Activated effector memory CD4-positive, alpha-beta T cell treated with Interleukin-2 at 50 U/mL for 16 hours (primary cell): ENCODE measurements around the gene CDK5RAP3.
A peak's percentile ranks its signal among the peaks of the same experiment; 100 is the strongest.
"Not testable (repeated sequence)": the region's sequence is repeated elsewhere in the genome, so short reads cannot be mapped to it uniquely, and the experiment has no call there.

ENCODE experiments used
- DNase-seq: peaks from one replicate; pipeline ENCODE4 v3.0.0-alpha.2; 2020

Gene CDK5RAP3, protein sequence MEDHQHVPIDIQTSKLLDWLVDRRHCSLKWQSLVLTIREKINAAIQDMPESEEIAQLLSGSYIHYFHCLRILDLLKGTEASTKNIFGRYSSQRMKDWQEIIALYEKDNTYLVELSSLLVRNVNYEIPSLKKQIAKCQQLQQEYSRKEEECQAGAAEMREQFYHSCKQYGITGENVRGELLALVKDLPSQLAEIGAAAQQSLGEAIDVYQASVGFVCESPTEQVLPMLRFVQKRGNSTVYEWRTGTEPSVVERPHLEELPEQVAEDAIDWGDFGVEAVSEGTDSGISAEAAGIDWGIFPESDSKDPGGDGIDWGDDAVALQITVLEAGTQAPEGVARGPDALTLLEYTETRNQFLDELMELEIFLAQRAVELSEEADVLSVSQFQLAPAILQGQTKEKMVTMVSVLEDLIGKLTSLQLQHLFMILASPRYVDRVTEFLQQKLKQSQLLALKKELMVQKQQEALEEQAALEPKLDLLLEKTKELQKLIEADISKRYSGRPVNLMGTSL

DNA sequence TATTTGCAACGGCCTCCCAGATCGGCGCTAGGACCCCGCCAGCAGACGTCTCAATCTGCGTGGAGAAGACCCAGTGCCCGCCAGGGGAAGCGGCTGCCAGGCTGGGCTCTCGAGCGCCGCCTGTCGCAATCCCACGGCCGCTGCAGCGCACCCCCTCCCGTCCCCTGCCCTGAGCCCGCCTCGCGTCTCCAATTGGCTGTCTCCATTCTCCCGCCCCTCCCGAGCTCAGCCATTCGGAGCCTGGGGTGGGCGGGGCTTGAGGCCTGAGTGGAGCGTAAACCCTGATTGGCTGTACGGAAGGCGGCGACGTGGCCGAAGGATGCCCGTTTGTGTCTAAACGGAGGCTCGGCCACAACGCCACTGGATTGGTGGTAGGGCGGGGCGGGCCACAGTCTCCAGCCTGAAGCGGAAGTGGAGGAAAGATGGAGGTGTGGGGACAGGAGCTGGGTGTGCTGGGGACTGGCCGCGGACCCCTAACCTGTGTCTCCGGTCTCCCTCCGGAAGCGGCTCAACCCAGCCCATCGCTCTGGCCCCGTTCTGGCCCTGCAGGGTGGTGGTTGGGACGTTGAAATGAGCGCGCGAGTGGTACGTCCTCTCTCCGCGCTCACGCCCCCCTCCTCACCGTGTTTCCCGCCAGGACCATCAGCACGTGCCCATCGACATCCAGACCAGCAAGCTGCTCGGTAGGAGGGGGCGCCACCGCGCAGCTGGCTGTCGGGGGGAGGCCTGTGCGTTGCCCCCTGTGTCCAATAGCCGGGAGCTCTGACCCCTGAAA lies at the start of gene CDK5RAP3:
CDK5RAP3 (plus strand) TSS at position 389 of the 775 bp plus-strand sequence; CDS start at position 423, 34 bp downstream.
- peak; percentile 98 for DNase-seq

DNA sequence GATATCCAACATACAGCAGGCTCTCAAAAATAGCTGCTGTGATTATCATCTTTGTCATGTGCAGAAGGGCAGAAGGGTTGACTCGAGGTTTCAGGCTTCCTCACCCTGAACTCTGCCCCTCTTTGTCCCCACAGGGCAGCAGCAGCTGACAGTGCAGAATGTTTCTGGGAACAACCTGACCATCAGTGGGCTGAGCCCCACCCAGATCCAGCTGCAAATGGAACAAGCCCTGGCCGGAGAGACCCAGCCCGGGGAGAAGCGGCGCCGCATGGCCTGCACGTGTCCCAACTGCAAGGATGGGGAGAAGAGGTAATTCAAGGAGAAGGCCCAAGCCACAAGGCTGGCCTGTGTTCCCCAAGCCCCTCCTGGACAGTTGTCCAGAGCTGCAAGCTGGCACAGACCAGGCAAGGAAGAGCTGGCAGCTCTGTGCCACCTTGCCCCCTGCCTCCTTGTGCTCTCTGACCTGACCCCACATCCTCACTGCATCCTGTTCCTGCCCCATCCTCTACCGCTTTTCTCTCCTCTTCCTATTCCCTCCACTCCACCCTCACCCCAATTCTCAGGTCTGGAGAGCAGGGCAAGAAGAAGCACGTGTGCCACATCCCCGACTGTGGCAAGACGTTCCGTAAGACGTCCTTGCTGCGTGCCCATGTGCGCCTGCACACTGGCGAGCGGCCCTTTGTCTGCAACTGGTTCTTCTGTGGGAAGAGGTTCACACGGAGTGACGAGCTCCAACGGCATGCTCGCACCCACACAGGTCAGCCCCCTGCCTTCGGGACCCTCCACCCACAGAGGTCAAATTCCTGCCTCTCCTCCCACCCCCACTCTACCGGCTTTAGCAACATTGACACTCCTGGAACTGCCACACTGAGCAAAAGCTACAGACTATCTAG lies 45.9 kb upstream of the CDK5RAP3 start:
- no peak for DNase-seq

DNA sequence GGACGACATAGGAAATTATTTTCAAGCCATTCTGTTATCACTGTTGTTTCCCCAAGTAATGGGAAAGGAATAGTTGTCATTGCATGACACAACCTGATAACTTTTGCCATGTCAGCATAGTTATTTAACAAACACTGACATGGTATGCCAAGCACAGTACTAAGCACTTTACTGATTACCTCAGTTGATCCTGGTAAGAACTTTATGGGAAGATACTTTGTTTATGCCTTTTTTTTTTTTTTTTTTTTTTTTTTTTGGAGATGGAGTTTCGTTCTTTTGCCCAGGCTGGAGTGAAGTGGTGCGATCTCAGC lies 45.3 kb upstream of the CDK5RAP3 start:
- no peak for DNase-seq

DNA sequence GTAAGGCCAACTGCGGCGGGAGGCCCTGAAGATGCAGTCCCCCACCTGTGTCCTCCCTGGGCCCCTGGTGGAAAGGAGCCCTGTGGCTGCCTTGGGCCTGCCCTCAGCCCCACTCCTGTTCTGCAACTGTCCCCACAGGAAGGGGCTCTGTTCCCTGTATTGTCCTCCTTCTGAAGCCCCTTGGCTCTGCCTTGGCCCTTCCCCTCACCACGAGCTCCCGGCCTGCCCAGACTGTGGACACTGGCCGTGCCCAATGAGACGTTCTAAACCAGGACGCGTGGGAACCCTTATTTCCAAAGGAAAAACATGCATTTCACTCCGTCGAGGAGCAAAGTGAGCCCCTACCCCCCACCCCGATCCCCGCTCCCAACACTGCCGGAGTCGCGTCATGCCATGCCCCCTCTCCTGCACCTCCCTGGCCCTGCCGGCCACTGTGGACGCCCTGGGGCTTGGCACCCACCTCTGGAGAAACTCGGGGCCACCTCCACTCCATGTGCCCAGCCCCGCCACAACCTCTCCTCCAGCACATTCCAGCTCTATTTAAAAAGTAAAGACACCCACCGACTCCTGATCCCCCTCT lies 43.0 kb upstream of the CDK5RAP3 start:
- DNase-seq = no peak

DNA sequence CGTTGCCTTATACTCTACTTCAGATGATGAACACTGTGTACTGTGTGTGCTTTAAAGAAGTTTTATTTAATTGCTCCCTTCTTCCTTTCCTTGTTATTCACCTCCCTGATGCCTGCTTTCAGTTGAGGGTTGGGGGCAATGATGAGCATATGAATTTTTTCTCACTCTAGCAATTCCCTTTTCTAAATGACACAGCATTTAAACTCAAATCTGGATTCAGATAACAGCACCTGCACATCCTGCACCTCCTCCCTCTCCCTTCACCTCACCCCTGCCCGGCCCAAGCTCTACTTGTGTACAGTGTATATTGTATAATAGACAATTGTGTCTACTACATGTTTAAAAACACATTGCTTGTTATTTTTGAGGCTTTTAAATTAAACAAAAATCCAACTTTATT lies 42.5 kb upstream of the CDK5RAP3 start:
- no peak for DNase-seq

DNA sequence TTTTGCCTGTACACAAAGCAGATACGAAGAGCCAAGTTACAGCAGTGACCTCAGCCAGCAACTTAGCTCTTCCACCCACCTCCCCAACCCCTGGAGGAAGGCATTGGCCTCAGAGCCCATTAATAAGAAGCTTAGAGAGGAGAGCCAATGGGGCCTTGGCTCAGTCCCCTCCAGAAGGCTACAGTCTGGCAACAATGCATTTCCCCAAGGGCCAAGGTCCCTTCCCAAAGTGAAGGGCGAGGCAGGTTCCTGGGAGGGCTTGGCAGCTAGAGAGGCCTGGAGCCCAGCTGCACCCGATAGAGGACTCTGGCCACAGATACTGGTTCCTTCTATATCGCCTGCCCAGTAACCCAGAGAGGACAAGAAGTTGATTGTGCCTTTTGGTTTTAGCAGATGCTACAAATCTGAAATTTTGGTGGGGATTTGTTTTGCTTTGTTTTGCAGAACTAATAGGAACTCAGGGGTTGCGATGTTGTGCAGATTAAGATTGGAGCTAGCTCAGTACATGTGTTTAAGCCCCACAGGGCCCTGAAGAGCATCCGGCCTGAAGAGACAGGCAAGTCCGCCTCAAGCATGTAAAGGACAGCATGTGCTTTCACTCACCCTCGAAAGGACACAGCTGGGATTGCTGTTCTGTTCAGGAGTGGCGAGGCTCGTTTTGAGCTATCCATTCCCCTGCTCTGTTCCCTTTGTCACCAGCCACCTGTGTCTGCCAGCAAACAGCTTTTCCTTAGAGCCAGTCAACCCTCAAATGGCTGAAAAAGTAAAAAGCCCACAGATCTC lies 41.5 kb upstream of the CDK5RAP3 start:
- no peak for DNase-seq

DNA sequence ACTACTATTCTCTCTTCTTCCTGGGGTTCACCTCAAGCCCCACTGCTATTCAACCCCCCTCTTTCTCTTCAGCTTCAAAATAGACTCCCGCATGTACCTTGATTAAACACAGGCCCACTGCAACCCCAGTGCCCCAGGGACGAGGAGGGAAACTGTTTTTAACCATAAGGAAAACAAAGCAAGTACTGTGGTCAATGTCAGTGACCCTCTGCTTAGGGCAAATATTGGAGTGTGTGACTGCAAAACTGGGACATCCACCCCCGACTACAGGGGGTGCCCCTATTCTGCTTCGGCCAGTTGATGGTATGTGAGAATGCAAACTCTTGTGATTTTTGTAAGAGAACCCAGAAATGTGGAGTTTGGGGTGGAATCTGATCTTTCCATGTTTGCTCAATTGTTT lies 39.1 kb upstream of the CDK5RAP3 start:
- DNase-seq = no peak

DNA sequence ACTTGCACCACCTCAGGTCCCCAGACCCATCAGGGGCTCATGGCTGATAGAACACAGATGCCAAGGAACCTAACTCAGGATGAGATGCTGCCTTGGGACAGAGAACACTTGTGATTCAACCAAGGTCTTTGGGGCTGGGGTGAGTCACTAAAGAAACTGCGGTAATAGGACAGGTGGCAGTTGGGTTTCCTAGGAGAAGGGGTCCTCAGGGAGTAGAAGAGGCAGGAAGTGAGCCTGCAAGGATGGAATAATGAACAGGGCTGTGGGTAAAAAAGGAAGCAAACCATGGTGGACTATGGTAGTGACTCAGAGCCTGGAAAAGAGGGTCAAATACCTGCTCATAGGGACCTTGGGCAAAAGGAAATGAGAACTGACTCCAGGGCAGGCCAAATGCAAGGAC lies 36.1 kb upstream of the CDK5RAP3 start:
- DNase-seq = no peak

DNA sequence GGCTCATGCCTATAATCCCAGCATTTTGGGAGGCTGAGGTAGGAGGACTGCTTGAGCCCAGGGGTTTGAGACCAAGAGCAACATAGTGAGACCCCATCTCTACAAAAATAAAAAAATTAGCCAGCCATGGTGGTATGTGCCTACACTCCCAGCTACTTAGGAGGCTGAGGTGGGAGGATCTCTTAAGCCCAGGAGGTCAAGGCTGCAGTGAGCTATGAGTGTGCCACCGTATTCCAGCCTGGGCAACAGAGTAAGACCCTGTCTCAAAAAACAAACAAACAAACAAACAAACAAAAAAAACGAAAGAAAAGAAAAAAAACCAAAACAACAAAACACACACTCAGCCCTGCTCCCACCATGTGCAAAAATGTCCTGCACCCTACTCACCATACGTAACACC lies 35.4 kb upstream of the CDK5RAP3 start:
- not testable (repeated sequence) for DNase-seq

DNA sequence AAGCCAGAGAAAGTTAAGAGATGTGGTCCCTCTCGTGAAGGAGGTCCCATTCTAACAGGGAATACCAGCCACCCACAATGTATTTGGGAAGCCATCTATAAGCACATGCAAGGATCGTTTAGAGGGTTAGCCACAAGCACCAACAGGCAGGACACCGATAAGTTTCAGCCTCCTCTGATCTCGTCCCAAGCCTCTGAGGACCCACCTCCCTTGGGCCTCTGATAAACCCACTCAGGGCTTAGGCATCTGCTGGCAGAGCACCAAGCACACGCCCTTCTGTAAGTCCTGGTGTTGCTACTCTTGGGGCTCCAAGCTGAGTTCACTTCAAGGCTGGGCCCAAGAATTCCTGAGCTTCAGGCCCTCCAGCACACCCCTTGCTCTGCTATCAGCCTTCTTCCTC lies 35.0 kb upstream of the CDK5RAP3 start:
- no peak for DNase-seq

DNA sequence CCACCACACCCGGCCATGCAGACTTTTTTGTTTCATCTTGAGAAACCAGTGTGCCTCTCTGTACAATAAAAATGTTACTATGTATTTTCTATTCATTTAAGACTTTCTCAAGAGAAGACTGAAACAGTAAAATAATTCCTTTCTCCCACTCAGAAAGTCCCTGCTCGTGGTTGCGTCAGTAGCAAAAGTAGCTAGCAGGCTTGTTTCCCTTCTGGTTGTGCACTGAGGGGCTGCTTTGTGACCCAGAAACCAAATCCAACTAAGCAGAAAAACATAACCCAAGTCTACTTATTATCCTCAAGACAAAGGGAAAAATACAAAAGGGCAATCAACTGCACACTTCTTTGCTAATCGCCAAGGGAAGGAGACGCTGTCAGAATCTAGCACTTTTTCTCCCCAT lies 33.0 kb upstream of the CDK5RAP3 start:
- DNase-seq = no peak

DNA sequence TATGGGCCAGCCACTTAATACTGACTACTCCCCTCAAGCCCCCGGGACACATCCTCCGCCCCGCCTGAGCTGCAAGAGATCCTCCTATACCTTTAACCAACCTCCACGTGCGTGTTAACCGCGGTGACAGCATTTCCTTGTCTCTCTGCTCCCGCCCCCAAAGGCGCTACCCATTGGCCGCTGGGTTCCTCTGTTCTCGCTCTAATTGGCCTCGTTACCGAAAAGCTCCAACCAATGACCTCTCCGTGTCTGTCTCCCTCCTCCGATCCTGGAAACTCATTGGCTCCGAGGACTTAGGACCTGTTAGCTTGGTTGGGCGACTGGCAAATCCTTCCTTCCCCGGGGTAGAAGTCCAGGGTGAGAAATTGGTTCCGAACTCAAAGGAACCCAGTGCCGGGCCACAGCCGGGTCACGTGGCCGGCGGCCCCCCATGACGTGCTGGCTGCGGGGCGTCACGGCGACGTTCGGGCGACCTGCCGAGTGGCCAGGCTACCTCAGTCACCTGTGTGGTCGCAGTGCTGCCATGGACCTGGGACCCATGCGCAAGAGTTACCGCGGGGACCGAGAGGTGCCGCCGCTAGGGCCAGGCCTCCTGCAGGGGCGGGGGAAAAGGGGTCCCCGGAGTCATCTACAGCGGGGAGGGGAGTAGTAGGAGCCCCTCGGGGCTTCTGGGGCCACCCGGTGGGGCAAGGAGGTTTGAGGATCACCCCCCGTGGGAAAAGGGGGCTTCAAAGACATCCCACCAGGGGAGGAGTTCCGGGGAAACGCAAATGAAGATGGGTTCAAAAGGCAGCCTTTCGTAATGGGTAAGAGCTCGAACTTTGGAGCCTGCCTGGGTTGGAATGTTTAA lies 29.4 kb upstream of the CDK5RAP3 start, which contains the start of gene PNPO:
PNPO (plus strand) TSS at position 326 of the 850 bp plus-strand sequence; CDS start at position 431, 105 bp downstream.
- peak; percentile 89 for DNase-seq

DNA sequence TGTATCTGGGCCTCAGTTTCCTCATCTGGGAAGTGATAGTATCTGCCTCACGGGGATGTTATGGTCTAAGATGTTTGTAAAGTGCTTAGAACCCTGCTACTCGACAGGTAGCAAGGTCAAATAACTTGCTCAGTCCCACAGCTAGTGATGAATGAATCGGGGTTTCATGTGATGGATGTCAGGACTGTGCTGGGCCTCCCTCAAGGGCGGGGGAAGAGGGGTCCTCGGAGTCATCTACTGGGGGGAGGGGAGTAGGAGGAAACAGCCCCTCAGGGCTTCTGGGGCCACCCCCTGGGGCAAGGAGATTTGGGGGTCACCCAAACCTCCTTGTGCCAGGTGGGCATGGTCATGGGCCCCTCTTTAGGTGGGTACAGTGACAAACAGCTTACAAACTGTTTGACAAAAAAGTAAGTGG lies 28.8 kb upstream of the CDK5RAP3 start:
- DNase-seq = no peak

DNA sequence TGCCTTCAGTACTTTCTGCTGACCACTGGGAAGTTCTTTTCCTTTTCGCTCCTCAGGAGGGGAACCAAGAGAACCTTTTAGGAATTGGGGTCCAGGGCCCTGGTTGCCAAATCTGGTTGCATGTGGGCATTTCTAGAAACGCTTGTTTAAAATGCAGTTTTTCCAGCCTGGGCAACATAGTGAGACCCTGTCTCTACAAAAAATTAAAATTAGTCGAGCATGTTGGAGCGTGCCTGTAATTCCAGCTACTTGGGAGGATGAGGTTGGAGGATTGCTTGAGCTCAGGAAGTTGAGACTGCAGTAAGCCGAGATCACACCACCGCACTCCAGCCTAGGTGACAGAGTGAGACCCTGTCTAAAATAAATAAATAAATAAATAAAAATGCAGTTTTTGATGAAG lies 28.3 kb upstream of the CDK5RAP3 start:
- DNase-seq = no peak

DNA sequence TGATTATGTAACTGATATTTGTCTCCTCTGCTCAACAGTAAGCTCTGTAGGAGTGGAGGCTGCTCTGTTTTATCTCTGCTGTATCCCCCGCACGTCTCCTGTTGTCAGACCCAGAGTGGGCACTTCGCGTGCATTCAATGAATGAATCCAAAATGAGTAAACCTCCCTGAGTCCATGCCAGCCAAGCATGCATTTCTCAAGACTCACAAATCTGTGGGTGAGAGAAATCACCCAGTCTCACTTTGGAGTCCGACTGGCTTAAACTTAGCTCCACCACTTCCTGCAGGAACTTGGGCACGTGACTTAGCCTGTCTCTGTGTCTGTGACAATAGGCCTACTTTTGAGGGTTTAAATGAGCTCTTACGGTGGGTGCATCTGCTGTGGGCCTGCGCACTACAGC lies 25.8 kb upstream of the CDK5RAP3 start:
- no peak for DNase-seq

DNA sequence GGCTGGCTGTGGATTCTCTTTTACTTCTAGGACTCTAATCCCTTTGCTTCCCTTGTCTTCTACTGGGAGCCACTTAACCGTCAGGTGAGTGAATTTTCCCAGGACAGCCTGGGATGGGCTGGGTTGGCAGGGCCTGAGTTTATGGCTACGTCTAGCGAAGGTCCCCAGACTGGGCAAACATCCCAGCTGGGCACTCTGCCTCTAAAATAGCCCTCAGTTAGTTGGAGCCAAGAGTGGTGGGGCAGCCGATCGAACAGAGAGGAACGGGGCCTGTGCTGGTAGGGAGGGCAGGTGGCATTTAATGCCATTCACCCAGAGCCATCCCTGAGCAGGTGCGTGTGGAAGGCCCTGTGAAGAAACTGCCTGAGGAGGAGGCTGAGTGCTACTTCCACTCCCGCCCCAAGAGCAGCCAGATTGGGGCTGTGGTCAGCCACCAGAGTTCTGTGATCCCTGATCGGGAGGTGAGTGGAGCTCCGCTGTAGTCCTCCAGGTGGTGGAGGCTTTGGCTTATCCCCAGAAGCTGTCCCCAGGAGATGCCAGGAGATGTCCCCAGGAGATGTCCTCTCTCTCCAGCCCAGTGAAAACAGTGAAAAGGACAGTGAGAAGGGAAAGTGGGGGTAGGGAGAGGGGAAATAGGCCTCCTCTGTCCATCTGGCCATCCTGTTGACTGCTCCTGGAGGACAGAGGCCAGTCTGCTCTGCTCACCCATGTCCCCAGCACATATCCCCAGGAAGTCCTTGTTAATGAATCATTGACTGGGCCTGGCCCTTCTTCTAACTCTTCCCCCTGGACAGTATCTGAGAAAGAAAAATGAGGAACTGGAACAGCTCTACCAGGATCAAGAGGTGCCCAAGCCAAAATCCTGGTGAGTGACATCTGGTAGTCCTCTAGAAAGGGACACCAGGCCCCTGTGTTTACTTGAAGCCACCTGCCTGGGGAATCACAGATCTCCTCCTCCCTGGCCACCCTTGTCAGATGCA lies 25.1 kb upstream of the CDK5RAP3 start:
- DNase-seq = no peak

DNA sequence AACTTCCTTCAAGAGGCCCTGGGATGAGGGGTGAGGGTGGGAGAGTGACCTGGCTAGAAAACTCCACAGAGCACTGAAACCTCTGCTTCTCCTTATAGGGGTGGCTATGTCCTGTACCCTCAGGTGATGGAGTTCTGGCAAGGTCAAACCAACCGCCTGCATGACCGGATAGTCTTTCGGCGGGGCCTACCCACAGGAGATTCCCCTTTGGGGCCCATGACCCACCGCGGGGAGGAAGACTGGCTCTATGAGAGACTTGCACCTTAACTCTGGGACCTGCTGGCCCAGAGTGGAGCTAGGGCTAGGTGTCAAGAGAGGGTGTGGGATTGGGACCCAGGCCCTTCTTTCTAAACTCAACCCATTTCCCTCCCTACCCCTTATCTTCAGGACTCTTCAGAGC lies 24.4 kb upstream of the CDK5RAP3 start:
- no peak for DNase-seq

DNA sequence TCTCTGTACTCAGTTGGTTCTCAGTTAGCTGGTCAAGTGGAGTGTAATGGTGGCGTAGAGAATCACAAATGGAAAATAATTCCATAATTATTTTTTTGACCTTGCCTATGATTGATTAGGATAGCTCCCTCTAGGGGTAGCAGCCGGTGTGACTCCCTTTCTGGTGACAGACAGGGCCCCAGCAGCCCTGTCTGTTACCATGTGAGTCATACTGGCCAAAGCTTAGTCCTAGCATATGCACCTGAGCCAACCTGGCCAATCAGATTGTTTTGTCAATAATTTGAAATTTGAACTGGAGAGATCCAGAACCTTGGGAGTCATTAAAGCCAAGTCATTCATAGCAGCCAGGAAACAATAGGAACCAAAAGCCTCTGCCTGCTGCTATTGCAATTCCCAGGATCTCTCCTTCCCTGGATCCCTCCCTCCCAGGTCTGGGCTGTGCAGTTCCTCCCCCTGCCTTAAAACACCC lies 23.9 kb upstream of the CDK5RAP3 start:
- DNase-seq = peak; percentile 53

DNA sequence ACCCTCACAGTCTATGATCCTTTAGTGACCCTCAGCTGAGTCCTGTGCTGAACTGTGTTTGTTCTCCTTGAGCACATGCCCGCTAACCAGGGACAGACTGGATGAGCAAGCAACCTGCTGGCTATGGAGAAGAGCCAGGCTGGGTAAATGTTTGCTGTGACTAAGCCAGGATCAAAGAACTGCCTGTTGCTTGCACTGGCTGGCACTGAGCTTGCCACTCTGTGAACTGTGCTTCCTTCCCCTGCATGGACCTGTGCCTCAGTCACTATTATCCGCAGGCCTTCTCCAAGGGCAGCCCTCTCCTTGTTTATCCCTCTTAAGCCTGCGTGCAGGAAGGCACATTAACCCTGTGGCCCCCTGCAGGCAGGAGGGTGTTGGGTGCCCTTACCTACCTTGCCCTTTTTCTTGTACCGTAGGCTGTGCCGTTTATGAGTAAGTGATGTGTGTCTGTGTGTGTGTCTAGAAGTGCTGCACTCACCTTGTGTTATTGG lies 22.2 kb upstream of the CDK5RAP3 start:
- no peak for DNase-seq
